ENCODE measurements around the gene UBE2Z. TPM values are rescaled to one million over a fixed set of nuclear protein-coding genes. Genes with fewer than 3 reads are reported as not detected.
A peak's percentile ranks its signal among the peaks of the same experiment; 100 is the strongest.
"Not testable (repeated sequence)": the region's sequence is repeated elsewhere in the genome, so short reads cannot be mapped to it uniquely, and the experiment has no call there.

Gene UBE2Z
- total RNA-seq, 1 experiment from 2014 or later = 151 TPM

- DNase-seq (ENCODE audit: low read depth) = no peak
- in situ Hi-C loops (cut with HindIII; ENCODE audit: low pct_unique_long_range_greater_than_20kb, low sequenced_read_pairs) = no loop called here
Measured at GRCh38 chr17:48930435-48930873, 22.2 kb downstream of the UBE2Z start.

- no peak for DNase-seq (ENCODE audit: low read depth)
- in situ Hi-C loops (cut with HindIII; ENCODE audit: low pct_unique_long_range_greater_than_20kb, low sequenced_read_pairs) = no loop called here
Measured at GRCh38 chr17:48933035-48933434, 24.8 kb downstream of the UBE2Z start.

DNA sequence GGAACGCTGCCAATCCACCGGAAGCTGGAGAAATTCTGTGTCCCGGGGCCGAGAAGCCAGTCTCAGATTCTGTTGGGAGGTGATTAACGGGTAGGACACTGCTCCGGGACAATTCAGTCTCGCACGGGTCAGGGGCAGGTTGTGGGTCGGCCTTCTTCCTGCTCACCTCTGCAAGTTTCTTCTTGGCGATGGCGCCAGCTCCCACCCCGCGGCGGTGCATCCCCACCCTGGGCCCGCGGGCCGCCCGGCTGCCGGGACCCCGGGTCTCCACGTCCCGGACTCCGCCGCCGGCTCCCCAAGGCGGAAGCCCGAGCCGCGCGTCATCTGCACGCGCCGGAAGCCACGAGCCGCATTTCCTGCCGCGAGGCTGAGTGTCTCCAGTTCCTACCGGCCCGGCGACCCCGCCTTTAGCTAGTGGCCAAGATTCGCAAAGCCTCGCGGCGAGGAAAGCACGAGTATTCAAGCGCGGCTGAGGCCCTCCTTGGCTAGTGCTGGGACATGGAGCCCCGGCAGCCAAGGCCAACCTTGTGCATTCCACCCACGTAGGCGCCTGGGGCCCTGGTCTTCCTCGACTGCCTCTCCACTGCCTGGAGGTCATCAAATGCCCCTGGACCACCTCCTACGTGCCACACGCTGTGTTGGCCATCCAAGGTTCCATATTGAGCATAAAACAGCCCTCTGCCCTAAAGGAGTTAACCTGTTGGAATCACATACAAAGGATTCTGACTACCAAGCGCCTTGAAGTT is 36.5 kb downstream of the UBE2Z start, which contains the start of gene SNF8:
Gene SNF8, minus strand, starts transcription at position 328 of the 746 bp plus-strand sequence. Its CDS starts 108 bp downstream, at position 220.
- peak; percentile 87 for DNase-seq (ENCODE audit: low read depth)
- in situ Hi-C loops (cut with HindIII; ENCODE audit: low pct_unique_long_range_greater_than_20kb, low sequenced_read_pairs) = no loop called here

- DNase-seq (ENCODE audit: low read depth); in situ Hi-C loops (cut with HindIII; ENCODE audit: low pct_unique_long_range_greater_than_20kb, low sequenced_read_pairs): not testable (repeated sequence)
Measured at GRCh38 chr17:48945261-48945651, 37.0 kb downstream of the UBE2Z start.

DNA sequence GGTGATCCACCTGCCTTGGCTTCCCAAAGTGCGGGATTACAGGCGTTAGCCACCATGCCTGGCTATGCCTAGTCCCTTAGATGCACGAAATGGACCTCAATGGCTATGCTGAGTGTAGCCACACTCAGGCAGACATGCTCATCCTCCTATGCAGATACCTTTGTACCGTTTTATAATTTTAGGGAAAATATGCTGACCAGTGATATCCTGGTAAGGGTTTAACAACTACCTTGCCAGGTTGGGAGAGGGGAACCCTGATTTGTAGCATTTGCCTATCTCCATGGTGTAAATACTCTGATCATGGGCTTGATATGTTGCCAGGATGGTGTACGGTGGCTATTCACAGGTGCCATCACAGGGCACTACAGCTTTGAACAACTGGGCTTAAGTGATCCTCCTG is 43.4 kb downstream of the UBE2Z start:
- in situ Hi-C loops (cut with HindIII; ENCODE audit: low pct_unique_long_range_greater_than_20kb, low sequenced_read_pairs) = no loop called here
- DNase-seq (ENCODE audit: low read depth) = no peak

DNA sequence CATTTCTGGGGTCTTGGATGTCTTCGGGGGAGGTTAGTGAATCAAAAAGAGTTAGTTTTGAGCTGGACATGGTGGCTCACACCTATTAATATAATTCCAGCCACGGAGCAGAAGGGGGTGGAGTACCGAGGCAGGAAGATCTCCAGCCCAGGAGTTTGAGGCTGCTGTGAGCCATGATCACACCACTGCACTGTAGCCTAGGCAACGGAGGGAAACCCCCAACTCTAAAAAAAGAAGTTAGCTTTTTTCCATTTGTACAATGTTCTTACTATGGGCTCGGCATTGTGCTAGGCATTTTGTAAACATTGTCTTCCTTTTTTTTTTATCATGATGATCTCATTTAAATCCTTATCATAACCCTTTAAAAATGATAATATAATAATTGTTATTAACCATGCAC is 44.7 kb downstream of the UBE2Z start:
- in situ Hi-C loops (cut with HindIII; ENCODE audit: low pct_unique_long_range_greater_than_20kb, low sequenced_read_pairs) = no loop called here
- no peak for DNase-seq (ENCODE audit: low read depth)

DNA sequence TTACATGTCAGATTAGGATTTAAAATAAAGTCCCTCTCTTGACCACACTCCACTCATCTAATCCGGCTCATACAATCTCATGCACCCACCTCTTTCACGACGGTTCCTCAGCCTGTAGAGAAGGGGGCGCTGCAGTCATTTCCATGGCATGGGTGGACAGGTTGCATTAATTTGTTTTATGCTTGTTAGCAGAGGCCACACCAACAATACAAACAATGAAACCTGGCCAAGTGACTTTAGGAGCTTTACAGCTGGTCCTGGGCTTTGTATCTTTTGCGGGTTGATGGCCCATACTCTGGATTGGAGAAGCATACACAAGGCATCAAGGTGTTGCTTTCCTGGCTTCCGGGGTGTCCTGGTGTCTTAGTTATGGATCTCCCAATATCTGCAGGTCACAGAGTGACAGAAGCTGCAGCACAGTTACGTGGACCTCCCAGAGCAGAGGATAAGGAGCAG is 46.1 kb downstream of the UBE2Z start:
- in situ Hi-C loops (cut with HindIII; ENCODE audit: low pct_unique_long_range_greater_than_20kb, low sequenced_read_pairs) = no loop called here
- no peak for DNase-seq (ENCODE audit: low read depth)

GRCh38 chr17:48960834-48961515 is 52.8 kb downstream of the UBE2Z start:
- in situ Hi-C loops (cut with HindIII; ENCODE audit: low pct_unique_long_range_greater_than_20kb, low sequenced_read_pairs) = no loop called here
- DNase-seq (ENCODE audit: low read depth) = no peak

DNA sequence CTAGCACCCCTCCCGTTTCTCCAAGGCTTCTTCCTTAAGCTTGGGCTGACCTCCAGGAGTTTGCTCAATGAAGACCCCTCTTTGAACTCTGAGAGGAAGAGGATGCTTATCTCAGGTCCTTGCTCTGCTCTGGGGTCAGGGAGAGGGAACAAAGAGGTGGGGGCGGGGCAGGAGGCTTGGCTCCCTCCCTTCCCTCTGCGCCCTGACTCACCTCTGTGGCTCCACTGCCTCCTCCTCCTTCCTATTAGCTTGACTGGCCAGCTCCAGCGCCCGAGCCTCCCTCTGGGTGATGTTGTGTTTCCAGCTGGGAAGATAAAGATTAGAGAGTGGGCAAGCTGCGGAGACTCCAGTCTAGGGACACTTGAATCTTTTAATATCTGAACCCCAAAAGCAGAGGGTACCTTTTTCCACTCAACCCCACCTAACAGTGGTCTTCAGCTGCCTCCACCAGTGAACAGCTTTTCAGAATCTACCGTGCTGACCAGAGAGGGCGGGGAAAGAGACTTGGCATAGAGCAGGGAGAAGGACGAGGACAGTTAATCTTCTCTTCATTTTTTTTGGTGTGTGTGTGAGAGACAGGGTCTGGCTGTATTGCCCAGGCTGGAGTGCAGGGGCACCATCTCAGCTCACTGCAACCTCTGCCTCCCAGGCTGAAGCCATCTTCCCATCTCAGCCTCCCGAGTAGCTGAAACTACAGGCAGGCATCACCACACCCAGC is 53.5 kb downstream of the UBE2Z start:
- in situ Hi-C loops (cut with HindIII; ENCODE audit: low pct_unique_long_range_greater_than_20kb, low sequenced_read_pairs) = no loop called here
- DNase-seq (ENCODE audit: low read depth) = peak; percentile 74

DNA sequence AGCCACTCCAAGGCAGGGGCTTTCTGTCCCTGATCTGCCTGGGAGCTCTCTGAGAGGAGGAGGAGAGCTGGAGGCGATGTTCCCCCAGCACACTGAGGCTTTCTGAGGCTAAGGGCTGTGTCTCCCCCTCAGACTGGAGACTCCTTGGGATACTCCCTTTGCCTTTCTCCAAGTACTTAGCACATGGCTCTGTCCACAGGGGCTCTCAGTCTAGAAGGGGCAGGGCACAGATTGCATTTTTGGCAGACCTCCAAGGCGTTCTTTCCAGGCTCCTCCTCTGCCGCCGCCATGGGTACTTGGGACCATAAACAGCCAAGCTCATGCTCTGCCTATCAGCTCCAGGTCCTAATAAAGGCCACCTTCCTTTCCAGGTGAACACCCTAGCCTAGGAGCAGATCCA is 62.0 kb downstream of the UBE2Z start:
- no peak for DNase-seq (ENCODE audit: low read depth)
- in situ Hi-C loops (cut with HindIII; ENCODE audit: low pct_unique_long_range_greater_than_20kb, low sequenced_read_pairs) = no loop called here

GRCh38 chr17:48970865-48971687 is 62.9 kb downstream of the UBE2Z start:
- in situ Hi-C loops (cut with HindIII; ENCODE audit: low pct_unique_long_range_greater_than_20kb, low sequenced_read_pairs) = no loop called here
- no peak for DNase-seq (ENCODE audit: low read depth)

GRCh38 chr17:48972749-48973097 is 64.5 kb downstream of the UBE2Z start:
- no peak for DNase-seq (ENCODE audit: low read depth)
- in situ Hi-C loops (cut with HindIII; ENCODE audit: low pct_unique_long_range_greater_than_20kb, low sequenced_read_pairs) = no loop called here

- in situ Hi-C loops (cut with HindIII; ENCODE audit: low pct_unique_long_range_greater_than_20kb, low sequenced_read_pairs) = no loop called here
- DNase-seq (ENCODE audit: low read depth) = no peak
Measured at GRCh38 chr17:48973806-48974205, 65.6 kb downstream of the UBE2Z start.

Other genes starting within 250 kb of the UBE2Z start
- gene PRAC1, start 185.9 kb upstream of the UBE2Z start, total RNA-seq (2014; rRNA removed; shearing (Covaris generic); ENCODE audit: low replicate concordance) = not detected in 2 replicates
- gene PRAC2, start 185.2 kb upstream of the UBE2Z start, total RNA-seq (2014; rRNA removed; shearing (Covaris generic); ENCODE audit: low replicate concordance) = not detected in 2 replicates
- 6.5 and 6.9 TPM in 2 replicates for gene HOXB13, start 179.7 kb upstream of the UBE2Z start, total RNA-seq (2014; rRNA removed; shearing (Covaris generic); ENCODE audit: low replicate concordance)
- 0.34 TPM in 1 of 2 replicates, not detected in the other for gene TTLL6, start 91.2 kb upstream of the UBE2Z start, total RNA-seq (2014; rRNA removed; shearing (Covaris generic); ENCODE audit: low replicate concordance)
- gene CALCOCO2, start 77.4 kb upstream of the UBE2Z start, total RNA-seq (2014; rRNA removed; shearing (Covaris generic); ENCODE audit: low replicate concordance) = 24.8 and 38.5 TPM in 2 replicates
- 65.0 and 102 TPM in 2 replicates for gene ATP5MC1, start 15.6 kb upstream of the UBE2Z start, total RNA-seq (2014; rRNA removed; shearing (Covaris generic); ENCODE audit: low replicate concordance)
- 467 and 493 TPM in 2 replicates for gene SNF8, start 36.4 kb downstream of the UBE2Z start, total RNA-seq (2014; rRNA removed; shearing (Covaris generic); ENCODE audit: low replicate concordance)
- gene GIP, start 60.2 kb downstream of the UBE2Z start, total RNA-seq (2014; rRNA removed; shearing (Covaris generic); ENCODE audit: low replicate concordance) = not detected in 2 replicates
- 0.29 and 1.2 TPM in 2 replicates for gene IGF2BP1, start 89.0 kb downstream of the UBE2Z start, total RNA-seq (2014; rRNA removed; shearing (Covaris generic); ENCODE audit: low replicate concordance)
- 13.2 and 20.0 TPM in 2 replicates for gene B4GALNT2, start 224.4 kb downstream of the UBE2Z start, total RNA-seq (2014; rRNA removed; shearing (Covaris generic); ENCODE audit: low replicate concordance)

Data from Caki2 (cell line).